Measurements from ENCODE around the gene RAP1A. TPM values are rescaled to one million over a fixed set of nuclear protein-coding genes. Genes with fewer than 3 reads are reported as not detected.
A peak's percentile ranks its signal among the peaks of the same experiment; 100 is the strongest.

Gene RAP1A
- 23.3 and 43.0 TPM in 2 replicates for total RNA-seq (2014; rRNA removed; shearing (Covaris generic))
- 71.0 and 87.8 TPM in 2 replicates for polyA plus RNA-seq (2015; cell fraction: cytosol; rRNA removed)
- 22.1 and 25.3 TPM in 2 replicates for polyA plus RNA-seq (2015; cell fraction: nucleus; rRNA removed)

DNA sequence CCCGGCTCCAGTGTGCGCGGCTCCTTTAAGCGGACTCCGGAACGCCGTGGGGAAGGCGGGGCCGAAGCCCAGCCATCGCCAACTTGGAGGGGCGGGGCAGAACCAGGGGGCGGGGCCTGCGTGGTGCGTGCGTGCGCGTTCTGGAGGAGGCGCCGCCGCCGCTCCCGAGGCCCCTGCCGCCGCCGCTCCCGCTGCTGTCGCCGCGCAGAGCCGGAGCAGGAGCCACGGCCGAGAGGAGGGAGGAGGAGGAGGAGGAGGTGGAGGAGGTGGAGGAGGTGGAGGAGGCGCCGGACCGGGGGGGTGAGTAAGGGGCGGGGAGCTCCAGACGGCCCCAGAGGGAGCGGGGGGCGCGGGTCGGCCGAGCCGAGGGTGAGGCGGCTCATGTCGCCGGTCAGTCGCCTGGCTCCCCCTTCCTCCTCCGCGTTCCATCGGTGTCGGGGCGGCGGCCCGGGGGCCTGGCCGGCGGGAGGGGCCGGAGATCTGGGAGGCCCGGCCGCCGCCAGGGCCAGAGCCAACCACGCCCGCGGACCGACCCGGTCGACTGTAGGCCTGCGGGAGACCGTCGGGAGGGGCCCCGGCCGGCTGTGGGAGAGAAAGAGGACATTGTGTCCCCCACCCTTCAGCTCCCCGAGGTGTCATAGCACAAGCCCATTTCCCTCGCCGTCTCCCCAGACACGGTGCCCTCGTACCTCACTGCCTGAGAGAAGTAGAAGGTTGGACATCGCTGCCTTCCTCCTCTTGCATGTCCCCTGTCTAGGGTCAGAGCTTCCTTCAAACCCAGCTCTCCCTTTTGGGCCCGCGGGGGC is at the start of gene RAP1A:
RAP1A (plus strand) TSS at position 155 of the 806 bp plus-strand sequence. CDS start 71,572 bp downstream, outside the sequence.
- DNase-seq (ENCODE audit: low read depth) = peak; percentile 78

DNA sequence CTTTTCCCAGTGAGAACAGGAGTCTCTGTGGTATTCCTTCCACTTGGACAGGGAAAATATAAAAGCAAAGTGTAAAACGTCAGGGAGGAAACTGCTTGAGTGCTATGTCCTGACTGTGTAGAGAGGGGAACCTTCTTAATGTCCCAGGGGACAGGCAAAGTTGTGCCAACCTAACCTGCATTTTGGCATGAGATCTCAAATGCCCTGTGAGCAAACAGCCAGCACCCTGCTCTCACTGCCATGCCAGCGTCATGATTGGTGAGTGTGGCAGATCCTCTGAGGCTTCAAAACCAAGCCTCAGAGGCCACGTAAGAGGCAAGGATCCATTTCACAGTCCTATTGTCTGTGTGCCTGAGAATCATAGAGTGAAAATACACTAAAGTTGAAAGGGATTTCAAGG is 49.7 kb upstream of the RAP1A start:
- no peak for DNase-seq (ENCODE audit: low read depth)

DNA sequence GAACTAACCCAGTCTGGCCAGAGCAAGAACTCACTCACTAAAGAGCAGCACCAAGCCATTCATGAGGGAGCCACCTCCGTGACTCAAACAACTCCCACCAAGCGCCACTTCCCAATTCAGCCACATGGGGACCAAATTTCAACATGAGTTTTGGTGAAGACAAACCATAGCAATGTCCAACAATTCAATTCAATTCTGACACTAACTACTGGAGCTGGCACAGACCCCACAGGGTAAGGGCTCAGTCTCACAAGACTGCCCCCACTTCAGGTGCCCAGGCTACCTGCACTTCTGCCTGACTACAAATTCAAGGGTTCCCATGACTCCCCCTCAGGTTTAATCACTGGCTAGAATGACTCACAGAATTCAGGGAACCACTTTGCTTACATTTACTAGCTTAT is 48.8 kb upstream of the RAP1A start:
- DNase-seq (ENCODE audit: low read depth) = peak; percentile 27

DNA sequence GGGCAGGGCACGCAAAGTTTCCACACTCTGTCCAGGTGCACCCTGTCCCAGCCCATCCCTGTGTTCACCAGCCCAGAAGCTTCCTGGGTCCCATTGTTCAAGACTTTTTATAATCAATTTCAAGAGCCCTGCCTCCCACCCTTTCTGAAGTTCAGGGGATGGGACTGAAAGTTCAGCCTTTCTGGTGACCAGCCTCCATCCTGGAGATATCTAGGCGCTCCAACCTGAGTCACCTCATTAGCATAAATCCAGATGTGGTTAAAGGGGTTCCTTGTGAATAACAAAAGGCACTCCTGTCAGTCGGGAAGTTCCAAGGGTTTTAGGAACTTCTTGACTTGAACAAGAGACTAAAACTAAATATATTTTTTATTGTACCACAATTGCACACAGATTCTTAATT is 48.4 kb upstream of the RAP1A start:
- no peak for DNase-seq (ENCODE audit: low read depth)

DNA sequence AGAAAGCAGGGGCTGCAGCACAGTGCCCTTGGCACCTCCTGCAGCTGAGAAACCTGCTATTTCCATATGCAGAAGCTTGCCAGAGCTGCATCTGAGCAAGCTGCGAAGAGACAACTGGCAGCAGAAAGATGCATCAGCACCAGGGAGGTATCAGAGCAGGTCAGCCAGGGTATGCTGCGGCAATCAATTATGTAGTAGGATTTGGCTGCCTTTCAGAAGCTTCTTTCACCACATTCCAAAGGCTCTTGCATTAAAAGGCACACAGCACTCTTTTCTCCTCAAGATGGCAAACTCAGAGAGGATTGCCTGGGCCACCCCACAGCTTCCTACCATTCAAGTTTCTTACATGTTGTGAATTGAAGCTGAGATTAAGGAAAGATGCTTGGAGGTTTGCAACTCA is 47.6 kb upstream of the RAP1A start:
- DNase-seq (ENCODE audit: low read depth) = no peak

DNA sequence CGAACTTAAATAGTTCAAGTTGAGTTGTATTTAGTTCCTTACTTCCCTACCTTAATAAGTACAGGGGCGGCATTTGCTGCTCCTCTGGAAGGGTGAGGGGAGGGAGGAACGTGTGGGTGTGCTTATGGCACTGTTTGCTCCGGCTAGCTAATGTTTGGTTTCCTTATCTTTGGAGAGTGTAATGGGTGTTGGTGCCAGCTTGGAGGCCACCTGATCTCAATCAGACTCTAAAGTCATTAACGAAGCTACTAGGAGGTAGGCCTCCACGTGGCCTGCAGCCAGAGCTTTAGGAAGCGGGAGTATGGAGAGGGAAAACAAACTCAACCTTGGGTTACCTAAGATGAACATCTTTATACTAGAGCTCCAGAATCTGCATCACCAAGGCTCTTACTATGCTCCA is 43.0 kb upstream of the RAP1A start:
- DNase-seq (ENCODE audit: low read depth) = no peak

DNA sequence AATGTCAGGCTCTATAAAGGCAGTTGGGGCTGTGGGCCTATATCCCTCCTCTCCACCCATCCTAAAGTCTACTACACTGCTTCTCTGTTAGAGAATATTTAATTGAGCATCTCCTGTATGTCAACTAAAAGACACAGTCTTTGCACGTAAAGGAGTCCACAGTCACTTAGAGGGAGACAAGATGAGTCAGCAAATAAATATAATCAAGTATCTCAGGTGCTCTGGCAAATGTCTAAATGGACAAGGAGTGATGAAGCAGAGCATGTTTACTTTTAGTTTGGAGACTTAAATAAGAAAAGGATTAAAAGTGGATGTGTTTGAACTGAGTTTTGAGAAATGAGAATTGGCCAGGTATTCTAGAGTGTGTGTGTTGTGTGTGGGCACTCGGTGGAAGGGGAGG is 41.8 kb upstream of the RAP1A start:
- DNase-seq (ENCODE audit: low read depth) = no peak

DNA sequence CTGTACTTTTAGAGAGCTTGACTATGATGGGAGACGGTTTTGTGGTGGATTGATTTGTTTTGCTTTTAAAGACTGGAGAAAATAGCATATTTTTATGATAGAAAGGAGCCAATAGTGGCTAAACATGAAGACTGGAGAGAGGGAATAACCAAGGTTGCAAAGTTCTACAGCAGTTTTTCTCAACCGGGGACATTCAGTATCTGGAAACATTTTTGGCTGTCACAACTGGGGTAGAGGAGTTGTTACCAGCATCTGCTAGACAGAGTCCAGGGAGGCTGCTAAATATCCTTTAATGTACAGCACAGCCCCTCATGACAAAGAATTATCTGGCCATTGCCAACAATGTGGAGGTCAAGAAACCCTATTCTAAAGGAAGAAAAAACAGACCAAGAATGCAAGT is 38.4 kb upstream of the RAP1A start:
- no peak for DNase-seq (ENCODE audit: low read depth)

DNA sequence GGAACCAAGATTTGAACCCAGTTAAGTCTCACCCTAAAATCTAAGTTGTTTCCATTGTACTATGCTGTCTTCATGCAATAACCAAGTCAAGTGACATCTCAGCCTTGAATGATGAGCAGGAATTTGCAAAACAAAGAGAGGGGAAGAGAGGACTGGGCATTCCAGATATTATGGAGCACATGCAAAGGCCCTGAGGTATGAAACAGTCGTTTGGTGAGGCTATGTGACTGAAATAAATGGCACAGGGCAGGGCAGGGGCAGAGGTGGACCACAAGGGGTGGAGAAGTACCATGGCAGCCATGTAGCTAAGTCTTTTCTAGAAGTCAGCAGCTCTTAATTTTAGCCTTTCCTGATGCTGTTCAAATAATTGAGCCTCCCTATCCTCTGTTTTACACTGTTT is 37.6 kb upstream of the RAP1A start:
- DNase-seq (ENCODE audit: low read depth) = no peak

DNA sequence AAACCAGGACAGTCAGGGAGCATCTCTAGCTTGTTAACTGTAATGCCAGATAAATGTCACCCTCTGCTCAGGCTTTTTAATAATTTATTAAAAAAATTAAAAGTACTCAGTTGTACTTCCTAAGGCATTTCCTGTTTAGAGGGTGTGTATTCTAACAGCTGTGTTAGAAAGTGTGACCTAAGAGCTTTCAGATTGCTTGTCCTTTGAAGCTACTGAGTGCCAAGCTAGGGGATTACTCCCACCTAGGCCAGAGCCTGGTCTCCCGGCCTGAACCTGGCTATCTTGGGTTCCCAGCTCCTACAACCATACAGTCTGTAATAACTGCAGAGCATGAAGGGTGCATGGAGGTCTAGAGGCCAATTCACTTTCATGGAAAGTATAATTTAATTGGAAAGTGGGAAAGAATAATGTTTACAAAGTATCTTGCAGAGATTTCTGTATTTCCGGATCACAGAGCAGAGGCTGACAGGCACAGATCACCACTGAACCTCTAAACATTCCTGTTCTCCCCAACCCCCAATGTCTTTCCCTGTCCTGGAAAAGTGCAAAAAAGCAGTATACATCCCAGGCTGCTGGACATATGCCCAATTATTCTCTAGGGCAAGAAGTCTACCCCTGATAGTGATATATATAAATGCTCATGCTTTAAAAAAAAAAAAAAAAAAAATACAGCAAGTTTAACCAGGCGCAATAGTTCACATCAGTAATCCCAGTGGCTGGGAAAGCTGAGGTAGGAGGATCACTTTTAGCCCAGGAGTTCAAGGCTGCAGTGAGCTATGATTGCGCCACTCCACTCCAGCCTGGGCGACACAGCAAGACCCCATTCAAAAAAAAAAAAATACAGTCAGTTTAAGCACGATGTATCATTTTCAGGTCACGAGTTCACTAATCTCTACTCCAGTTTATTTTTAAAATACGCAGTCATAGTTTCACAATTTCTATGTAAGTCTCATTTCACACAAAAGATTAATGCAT is 36.7 kb upstream of the RAP1A start:
- no peak for DNase-seq (ENCODE audit: low read depth)

DNA sequence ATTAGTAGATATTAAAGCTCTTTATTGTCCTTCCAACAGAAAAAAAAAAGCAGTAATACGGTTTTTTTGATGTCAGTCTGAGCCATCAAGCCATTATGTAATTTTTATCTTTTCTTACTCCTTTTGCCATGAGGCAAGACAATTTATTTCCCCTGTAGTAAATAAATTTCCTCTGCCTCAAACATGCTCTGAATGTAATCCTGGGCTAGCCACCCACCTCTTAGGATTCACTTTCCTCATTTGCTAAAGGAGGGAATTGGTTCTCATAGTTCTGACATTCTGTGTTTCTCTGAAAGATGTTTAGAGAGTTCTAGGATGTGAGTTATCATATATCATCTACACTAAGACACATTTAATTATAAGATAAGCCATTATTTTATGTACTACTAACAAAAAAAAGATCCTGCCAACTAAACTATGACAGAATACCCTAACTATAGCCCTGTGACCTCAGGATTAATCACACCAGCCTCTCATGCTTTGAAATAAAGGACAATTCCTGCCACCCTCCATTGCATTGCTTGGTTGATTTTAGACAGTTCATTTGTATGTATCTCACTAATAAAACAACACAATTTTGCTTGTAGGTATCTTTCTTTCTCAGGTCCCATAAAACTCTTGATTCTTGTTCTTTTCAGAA is 34.0 kb upstream of the RAP1A start:
- peak; percentile 40 for DNase-seq (ENCODE audit: low read depth)

DNA sequence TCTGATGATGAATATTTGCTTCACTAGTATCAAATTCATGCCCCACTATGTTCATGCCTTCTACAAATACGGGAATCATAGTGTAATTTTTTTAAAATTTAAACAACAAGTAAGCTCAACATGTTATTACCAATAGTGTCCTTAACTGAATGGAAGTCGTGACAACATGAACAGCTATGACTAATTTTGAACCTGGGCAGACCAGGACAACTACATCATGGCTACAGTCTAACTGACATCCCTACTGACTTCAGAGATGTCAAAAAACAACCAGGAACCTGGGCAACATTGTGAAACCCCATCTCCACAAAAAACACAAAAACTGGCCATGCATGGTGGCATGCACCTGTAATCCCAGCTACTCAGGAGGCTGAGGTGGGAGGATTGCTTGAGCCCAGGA is 33.5 kb upstream of the RAP1A start:
- no peak for DNase-seq (ENCODE audit: low read depth)

DNA sequence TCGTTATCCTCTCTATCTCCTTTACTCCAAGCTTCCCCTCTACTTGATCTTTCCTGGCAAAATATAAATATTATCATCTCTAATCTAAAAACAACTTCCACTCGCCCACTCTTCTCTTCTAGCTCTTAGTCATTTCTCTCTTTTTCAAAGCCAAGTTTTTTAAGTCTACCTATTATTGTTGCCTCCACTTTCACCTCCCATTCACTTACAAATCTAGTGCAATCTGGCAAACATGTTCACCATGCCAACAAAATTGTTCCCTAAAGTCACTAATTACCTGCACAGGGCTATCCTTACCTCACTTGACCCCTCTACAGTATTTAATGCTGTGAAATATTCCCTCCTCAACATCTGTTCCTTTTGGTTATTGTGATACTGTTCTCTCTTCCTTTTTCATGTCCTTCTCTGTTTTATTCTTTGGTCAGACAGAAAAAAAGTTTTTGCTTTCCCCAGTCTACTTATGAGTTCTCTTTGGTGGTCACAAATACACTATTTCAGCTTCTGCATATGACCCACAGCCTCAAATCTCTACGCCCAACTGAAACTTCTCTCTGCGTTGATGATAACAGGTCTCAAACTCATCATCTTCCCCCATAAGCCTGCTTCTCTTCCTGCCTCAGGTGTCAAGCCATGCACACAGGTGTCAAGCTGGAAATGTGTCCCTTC is 31.9 kb upstream of the RAP1A start:
- no peak for DNase-seq (ENCODE audit: low read depth)

DNA sequence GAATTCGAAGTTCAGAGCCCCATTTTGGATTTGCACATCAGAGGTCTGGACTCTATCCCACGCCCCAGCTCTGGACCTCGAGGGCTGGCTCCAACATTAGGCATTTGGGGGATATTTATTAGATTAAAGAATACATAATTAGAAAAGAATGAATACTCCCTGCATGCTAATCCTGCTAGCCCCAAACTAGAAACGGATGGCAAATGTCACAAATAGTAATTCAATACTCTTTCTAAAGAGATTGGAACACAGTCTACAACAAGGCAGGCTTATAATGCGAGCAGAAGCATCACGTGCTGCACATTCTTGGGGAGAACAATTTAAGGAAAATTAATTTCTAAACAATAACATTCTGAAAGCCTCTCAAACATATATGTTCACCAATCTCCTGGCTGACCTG is 27.7 kb upstream of the RAP1A start:
- no peak for DNase-seq (ENCODE audit: low read depth)

DNA sequence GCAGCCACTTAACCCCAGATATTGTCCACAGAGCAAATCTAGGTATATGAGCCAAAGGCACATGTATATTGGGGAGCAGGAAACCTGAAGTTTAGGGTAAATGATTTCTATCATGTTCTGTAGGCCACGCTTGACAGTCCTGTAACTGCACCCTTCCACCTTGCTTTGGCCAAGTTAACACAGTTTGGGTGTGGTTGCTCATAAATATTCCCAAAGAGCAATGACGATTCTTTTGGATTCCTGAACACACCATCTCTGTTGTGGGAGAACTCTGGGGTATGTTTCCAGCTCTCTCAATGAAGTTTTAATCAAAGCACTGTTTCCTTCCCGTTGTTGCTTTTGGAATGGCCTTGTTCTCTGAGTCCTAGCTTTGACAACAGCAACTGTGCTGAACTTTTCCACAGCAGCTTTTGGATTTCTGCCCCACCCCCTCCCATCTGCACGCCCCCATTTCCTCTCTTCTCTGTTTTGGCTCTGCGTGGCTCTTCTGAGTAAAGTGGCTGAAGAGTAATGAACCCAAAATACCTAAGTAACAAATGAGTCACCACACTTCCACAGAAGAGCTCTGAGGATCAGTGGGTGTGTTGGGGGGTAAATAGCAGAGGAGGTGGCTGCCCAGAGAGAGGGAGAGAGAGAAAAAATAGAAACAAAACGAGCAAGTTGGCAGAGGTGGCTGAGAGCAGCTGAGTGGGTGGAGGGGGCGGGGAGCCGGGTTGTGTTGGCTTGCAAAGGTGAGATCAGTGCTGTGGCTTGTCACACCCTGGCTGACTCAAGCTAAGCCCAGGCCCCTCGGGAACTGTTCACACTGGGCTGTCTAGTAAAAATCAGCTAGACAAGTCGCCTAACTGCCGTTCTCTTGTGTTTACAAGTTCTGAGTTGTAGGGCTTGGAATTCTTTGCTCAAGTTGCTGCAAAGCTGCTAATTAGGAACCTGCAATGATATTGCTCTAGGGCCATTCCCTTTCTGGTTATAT is 26.9 kb upstream of the RAP1A start:
- peak; percentile 96 for DNase-seq (ENCODE audit: low read depth)

DNA sequence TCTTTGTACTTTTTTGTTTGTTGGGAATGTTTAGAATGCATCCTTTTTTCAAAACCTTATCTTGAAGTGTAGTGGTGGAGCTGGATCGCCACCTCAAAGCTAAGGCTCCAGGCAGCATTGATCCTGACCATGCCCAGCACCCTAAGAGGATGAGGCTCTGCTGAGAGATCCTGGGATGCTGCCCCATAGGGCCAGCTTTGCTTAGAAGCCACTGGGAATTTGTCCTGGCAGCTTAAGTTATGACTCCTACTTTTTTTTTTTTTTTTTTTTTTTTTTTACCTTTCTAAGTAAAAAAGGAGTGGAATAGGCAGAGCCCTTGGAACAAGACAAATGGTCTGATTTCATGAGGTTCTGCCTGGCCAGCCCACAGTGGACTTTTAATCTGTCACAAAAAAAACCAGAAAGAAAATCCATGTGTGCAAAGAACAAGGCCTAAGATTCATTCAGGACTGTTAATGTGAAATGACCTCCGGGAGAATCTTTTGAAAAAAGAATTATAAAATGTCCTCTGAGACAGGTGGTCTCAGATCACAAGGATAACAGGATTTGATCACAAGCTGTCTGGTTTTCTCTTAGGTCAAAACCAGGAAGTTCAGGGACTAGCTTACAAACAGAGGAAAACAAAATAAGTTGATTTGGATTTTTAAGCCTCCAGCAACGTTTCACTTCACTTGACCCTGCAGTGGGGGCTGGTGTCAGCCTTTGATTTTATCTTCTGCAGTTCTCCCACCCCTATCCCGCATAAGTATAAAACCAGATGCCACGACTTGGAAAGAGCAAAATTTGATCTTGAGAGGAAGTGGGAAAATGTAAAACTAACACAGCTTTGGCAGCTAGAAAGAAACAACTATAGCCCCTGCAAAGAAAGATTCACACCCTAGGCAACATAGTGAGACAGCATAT is 25.9 kb upstream of the RAP1A start:
- DNase-seq (ENCODE audit: low read depth) = peak; percentile 20

DNA sequence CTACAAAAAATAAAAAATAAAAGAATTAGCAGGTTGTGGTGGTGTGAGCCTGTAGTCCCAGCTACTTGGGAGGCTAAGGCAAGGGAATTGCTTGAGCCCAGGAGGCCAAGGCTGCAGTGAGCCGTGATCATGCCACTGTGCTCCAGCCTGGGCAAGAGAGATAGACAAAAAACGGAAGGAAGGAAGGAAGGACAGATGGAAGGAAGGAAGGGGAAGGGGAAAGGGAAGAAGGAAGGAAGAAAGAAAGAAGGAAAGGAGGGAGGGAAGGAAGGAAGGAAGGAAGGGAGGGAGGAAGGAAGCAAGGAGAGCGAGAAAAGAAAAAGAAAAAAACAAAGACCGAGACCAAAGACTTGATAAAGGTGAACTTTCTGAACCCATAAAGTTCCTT is 25.3 kb upstream of the RAP1A start:
- no peak for DNase-seq (ENCODE audit: low read depth)

DNA sequence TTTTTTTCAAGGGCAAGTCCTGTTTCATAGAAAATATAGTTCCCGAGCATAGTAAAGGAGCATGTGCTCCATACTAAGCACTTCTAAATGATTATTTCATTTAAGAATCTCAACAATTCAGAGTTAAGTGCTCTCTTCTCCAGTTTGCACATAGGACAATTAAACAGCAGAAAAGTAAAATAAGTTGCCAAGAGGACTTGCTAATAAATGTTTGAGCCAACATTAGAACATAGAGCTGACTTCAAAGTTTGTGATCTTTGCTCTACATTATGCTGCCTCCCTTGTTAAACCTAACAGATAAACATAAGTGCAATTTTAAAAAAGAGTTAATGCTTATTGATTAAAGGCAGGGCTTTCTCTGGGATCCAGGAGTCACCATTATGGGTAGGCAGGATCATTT is 23.8 kb upstream of the RAP1A start:
- DNase-seq (ENCODE audit: low read depth) = no peak

DNA sequence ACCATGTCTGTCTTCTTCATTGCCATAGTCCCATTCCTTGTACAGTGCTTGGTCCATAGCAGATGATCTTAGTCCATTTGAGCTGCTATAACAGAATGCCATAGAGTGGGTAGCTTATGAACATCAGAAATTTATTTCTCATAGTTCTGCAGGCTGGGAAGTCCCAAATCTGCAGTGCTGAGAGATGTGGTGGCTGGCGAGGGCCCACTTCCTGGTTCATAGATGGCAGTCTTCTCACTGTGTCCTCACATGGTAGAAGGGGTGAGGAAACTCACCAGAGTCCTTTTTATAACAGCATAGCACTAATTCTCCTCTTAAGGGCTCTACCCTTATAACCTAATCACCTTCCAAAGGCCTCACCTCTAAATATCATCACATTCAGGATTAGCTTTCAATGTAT is 23.1 kb upstream of the RAP1A start:
- no peak for DNase-seq (ENCODE audit: low read depth)

Measured in HT1080 (cell line).